Stomach (tissue), 9 donors: Measurements from ENCODE around the gene SLN. TPM values are rescaled to one million over a fixed set of nuclear protein-coding genes. Genes with fewer than 3 reads are reported as not detected.

Source experiments
- DNase-seq, 2 donors: peaks; one replicate each; pipeline versions ENCODE4 v3.0.0 to v3.0.0-alpha.2; 2013 to 2019
- H3K27ac ChIP-seq, 5 donors: fragments of 200-600 bp in 4 of 5; sonication (generic) in 4 of 5; one replicate each; pipeline ENCODE4 v1.5.1; 2013 to 2019; ENCODE audit warnings: mild to moderate bottlenecking in 1 of 5, moderate library complexity in 1 of 5
- H3K27me3 ChIP-seq, 3 donors: fragments of 200-600 bp; sonication (generic); one replicate each; pipeline ENCODE4 v1.5.1; 2017 to 2019; ENCODE audit warnings: mixed run types in 1 of 3
- H3K36me3 ChIP-seq, 4 donors: fragments of 200-600 bp; sonication (generic); 1 replicate in 3 of 4; 2 replicates in 1 of 4; pipeline ENCODE4 v1.5.1; 2016 to 2019
- H3K4me1 ChIP-seq, 4 donors: fragments of 200-600 bp; sonication (generic); one replicate each; pipeline ENCODE4 v1.5.1; 2016 to 2019
- H3K4me3 ChIP-seq, 4 donors: fragments of 200-600 bp; sonication (generic) in 3 of 4; one replicate each; pipeline ENCODE4 v1.5.1; 2016 to 2019; ENCODE audit warnings: mild to moderate bottlenecking in 1 of 4
- H3K9me3 ChIP-seq, 4 donors: fragments of 200-600 bp; sonication (generic); one replicate each; pipeline ENCODE4 v1.5.1; 2016 to 2019
- CTCF ChIP-seq, 7 experiments: fragments of 450-650 bp in 4 of 7; fragments of 200-600 bp in 3 of 7; sonication (generic) in 3 of 7; IDR thresholded peaks; one replicate each; pipeline ENCODE4 v1.5.1; 2016 to 2019; ENCODE audit warnings: antibody characterized with exemption in 7 of 7, control low read depth in 2 of 7, mild to moderate bottlenecking in 1 of 7
- EP300 ChIP-seq: sonication (generic); formaldehyde crosslinking; IDR thresholded peaks from one replicate; pipeline ENCODE4 v1.6.1; 2017; ENCODE audit warnings: antibody characterized with exemption
- POLR2A ChIP-seq, 4 donors: fragments of 450-650 bp; IDR thresholded peaks; one replicate each; pipeline ENCODE4 v1.6.1; 2016; ENCODE audit warnings: antibody characterized with exemption in 4 of 4, control low read depth in 2 of 4, mild to moderate bottlenecking in 1 of 4, moderate library complexity in 1 of 4
- POLR2AphosphoS5 ChIP-seq, 3 donors: sonication (generic); formaldehyde crosslinking; IDR thresholded peaks; one replicate each; pipeline ENCODE4 v1.6.1; 2016; ENCODE audit warnings: antibody characterized with exemption in 3 of 3
- WGBS, 5 donors: extraction: QIAGEN DNeasy Blood & Tissue Kit in 3 of 5; methylation state at CpG; one replicate each; pipeline versions ENCODE4 v1.1.5 to v1.1.7; 2013 to 2018; 5-methylcytosine and 5-hydroxymethylcytosine counted together
- intact Hi-C: fragments of 100-400 bp; cut with DNase I; formaldehyde crosslinking; loops from one replicate; pipeline ENCODE4 v1.15.1; 2023; ENCODE audit warnings: low total_unique reads
- polyA plus RNA-seq, 3 donors: library from polyadenylated mRNA; stranded (reverse); fragments of 200-250 nt; gene quantifications; one replicate each; pipeline ENCODE4 v1.2.3, GENCODE V29; 2013
- total RNA-seq, 5 donors: library from RNA; depleted of rRNA; stranded (reverse); fragments of >200 nt; gene quantifications; one replicate each; pipeline versions ENCODE4 v1.1.0 to v1.2.3, GENCODE V29; 2014 to 2016
- donor health status: healthy with polysubstance abuse.
- donor health status: Bipolar disorder and iron deficiency.
- donor health status: healthy.

Gene SLN
- total and polyA plus RNA-seq, 8 donors: 5.3 TPM; not detected in 7

- H3K27ac ChIP-seq: no peak overlapping the region
- H3K4me1 ChIP-seq: no peaks in the 10 kb centered on the region
- H3K9me3 ChIP-seq: no peaks in the 10 kb centered on the region
- intact Hi-C loops: no loop called here
- TF ChIP-seq CTCF (IDR thresholded peaks at IDR 0.05) (no peak), POLR2AphosphoS5 (IDR thresholded peaks at IDR 0.05) (no peak), POLR2A (IDR thresholded peaks at IDR 0.05) (no peak), EP300 (no peak)
- 73 to 86% (median 83%) methylated on average over 2 of the region's 2 CpGs for WGBS, 5 donors
- no peaks in the 10 kb centered on the region for H3K27me3 ChIP-seq
- no peaks in the 10 kb centered on the region for H3K36me3 ChIP-seq
- no peak for DNase-seq
- H3K4me3 ChIP-seq: no peak overlapping the region
Observed at GRCh38 chr11:107683061-107683460, 28.8 kb downstream of the SLN start.

- Histone ChIP-seq H3K27ac (no peak overlapping the region), H3K27me3 (no peaks in the 10 kb centered on the region), H3K9me3 (no peaks in the 10 kb centered on the region), H3K4me1 (no peaks in the 10 kb centered on the region), H3K36me3 (no peaks in the 10 kb centered on the region), H3K4me3 (no peak overlapping the region)
- WGBS, 5 donors: 78 to 88% (median 86%) methylated on average over 5 of the region's 5 CpGs
- DNase-seq: no peak
- intact Hi-C loops: no loop called here
- no peak for TF ChIP-seq POLR2A (IDR thresholded peaks at IDR 0.05)
- no peak for TF ChIP-seq CTCF (IDR thresholded peaks at IDR 0.05)
- no peak for TF ChIP-seq EP300
- no peak for TF ChIP-seq POLR2AphosphoS5 (IDR thresholded peaks at IDR 0.05)
Observed at GRCh38 chr11:107682572-107682971, 29.3 kb downstream of the SLN start.

- intact Hi-C loops: no loop called here
- H3K27ac ChIP-seq: no peak overlapping the region
- 71 to 81% (median 76%) methylated on average over 4 of the region's 4 CpGs for WGBS, 5 donors
- TF ChIP-seq POLR2A (IDR thresholded peaks at IDR 0.05) (no peak), EP300 (no peak), CTCF (IDR thresholded peaks at IDR 0.05) (no peak), POLR2AphosphoS5 (IDR thresholded peaks at IDR 0.05) (no peak)
- no peak overlapping the region for H3K4me3 ChIP-seq
- no peaks in the 10 kb centered on the region for H3K36me3 ChIP-seq
- DNase-seq: no peak
- no peaks in the 10 kb centered on the region for H3K4me1 ChIP-seq
- no peaks in the 10 kb centered on the region for H3K9me3 ChIP-seq
- no peaks in the 10 kb centered on the region for H3K27me3 ChIP-seq
Observed at GRCh38 chr11:107682171-107682570, 29.7 kb downstream of the SLN start.

- intact Hi-C loops: no loop called here
- 73 to 77% (median 76%) methylated on average over 4 of the region's 4 CpGs for WGBS, 5 donors
Observed at GRCh38 chr11:107679255-107680024, 32.4 kb downstream of the SLN start.

More at GRCh38 chr11:107679255-107680024, 32.4 kb downstream of the SLN start:
- Histone ChIP-seq H3K27ac (no peak overlapping the region), H3K4me1 (no peaks in the 10 kb centered on the region), H3K9me3 (no peaks in the 10 kb centered on the region), H3K4me3 (no peak overlapping the region), H3K36me3 (no peaks in the 10 kb centered on the region), H3K27me3 (no peaks in the 10 kb centered on the region)
- DNase-seq: no peak
- TF ChIP-seq CTCF (IDR thresholded peaks at IDR 0.05): no peak
- TF ChIP-seq EP300: no peak
- no peak for TF ChIP-seq POLR2AphosphoS5 (IDR thresholded peaks at IDR 0.05)
- no peak for TF ChIP-seq POLR2A (IDR thresholded peaks at IDR 0.05)
